HG02938 (cell line): ENCODE measurements around the gene CWF19L2.
"Not testable (repeated sequence)": the region's sequence is repeated elsewhere in the genome, so short reads cannot be mapped to it uniquely, and the experiment has no call there.

Source experiments
- ATAC-seq: cut with Tn5 transposase; IDR thresholded peaks from one replicate; pipeline ENCODE4 v1.9.1; 2021; ENCODE audit warnings: mild to moderate bottlenecking, moderate library complexity; ENCODE audit not compliant: unreplicated experiment

Gene CWF19L2

DNA sequence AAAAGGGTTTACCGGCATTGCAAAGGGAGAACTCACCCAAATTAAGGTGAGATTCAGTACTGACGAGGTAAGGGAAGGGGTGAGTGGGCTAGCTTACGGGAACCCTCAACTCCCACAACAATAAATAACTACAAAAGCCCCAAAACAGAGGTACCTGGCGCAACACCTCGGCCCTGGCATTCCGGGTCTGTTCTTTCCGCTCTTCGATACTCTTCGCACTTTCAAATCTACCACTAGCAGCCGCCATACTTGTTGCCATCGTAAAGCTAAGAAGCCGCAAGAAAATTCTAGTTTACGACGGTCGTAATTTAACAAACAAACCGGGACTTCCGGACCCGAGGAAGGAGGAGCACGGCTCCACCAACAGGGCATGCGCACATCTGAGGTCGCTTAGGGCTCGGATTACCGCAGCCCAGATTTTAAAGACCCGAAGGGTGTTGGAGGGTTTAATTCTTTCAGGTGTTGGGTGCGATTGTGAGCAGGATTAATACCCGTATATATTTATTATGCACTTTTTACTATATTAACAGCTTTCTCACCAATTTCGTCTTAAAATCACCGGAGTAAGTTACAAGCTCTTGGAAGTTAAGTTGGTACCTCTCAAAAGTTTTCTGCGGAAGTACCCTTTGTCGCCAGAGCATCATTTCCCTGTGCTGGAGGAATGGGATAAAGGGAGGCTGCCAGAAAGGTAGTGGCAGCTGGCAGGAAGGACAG is at the start of gene CWF19L2:
Gene CWF19L2, minus strand, starts transcription at position 268 of the 714 bp plus-strand sequence. Its CDS starts 9 bp downstream, at position 259.
- peak; percentile 97 for ATAC-seq

DNA sequence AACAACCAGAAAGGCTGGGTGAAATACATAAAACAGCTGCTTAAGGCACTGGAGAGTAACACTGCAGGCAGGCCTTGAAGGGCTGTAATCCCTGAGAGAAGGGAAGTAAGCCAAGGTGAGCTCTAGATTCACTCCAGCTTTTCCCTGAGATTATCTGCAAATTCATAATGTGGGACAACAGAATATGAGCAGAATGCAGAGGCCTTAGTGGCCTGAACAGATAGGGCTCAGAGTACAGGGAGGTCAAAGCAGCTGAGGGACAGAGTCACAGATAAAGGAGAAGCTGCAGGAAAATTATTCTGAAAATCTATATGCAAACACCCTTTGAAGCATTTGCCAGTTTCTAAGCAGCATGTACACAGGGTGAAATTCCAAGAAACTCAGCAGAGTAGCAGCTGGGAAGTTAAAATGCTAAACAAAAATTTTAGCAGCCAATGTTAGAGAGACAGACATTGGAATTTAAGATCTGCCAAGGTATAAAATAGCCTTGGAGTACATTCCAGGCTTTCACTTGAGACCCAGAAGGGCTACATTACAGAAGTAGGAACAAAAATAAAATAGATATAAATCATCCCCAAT is 48.1 kb upstream of the CWF19L2 start:
- ATAC-seq = no peak

DNA sequence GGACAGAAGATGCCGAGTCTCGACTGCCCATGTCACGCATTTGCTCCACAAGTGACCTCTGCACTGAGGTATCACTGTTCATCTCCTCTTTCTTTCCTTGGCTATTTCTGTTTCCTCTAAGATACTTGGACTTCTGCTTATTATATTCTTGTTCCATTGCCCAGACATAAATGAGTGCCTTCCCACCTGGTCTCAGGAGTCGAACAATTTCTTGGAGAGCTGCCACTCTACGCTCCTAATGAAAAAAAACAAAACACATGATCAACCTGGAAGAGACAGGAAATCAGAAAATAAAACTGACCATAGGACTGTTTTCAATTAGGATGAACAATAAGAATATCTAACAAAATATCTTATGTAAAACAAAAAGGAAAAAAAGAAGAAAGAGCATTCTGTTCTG is 47.4 kb upstream of the CWF19L2 start:
- no peak for ATAC-seq

DNA sequence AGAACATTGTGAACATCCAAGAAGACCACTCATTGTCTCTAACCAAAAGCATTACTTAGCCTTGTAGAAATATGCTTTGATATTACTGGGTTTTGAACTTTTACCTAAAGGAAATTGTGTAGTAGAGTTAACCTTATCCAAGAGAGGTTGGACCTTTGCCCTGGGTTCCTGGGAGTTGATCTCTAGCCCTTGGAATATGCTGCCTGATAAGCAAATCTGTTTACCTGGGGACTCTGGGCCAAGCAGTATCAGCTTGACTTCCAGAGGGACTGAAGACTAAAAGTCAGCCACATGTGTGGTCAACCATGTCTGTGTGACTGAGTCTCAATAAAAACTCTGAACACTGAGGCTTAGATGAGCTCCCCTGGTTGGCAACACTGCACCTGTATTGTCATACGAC is 44.1 kb upstream of the CWF19L2 start:
- ATAC-seq = no peak

DNA sequence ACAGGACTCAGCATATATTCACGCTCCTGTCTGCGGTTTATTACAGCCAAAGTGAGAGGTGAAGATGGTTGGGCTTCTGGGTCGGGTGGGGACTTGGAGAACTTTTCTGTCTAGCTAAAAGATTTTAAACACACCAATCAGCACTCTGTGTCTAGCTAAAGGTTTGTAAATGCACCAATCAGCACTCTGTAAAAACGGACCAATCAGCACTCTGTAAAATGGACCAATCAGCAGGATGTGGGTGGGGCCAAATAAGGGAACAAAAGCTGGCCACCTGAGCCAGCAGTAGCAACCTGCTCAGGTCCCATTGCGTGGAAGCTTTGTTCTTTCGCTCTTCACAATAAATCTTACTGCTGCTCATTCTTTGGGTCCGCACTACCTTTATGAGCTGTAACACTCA is 39.7 kb upstream of the CWF19L2 start:
- ATAC-seq = not testable (repeated sequence)

DNA sequence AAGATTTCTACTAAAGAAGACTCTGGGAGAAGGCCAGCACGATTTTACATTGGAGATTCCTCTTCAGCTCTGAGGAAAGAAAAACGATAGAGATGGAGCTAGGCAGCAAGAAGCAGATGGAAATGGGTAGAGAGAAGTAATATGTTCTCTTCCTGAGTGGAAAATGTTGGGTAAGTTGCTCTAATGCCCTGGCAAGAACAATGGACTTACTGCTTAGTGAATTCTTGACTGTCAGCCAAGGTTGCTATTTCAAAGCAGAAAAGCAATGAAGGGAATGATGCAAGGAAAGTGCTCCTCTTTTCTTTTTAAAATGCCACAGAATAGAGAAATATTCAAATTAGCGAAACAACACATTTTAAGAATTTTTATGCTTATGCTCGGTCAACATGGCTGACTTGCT is 38.4 kb upstream of the CWF19L2 start:
- no peak for ATAC-seq

DNA sequence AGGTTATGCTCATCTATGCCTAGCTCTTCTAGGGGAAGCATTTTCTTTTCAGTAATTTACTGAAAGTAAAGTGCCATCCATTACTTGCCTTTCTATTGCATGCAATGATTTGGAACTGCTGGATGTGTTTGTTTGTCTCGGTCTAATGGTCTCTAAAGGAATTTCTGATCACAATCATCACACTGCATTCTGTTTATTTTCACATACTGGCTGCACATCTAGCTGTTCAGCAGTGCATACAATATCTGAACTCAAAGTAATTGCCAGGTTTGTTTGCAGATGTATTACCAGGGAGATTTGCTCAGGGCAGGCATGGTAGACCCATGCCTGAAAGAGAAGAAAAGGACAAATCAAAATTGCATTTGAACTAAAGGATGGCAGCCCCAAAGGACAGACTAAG is 36.4 kb upstream of the CWF19L2 start:
- ATAC-seq = no peak

DNA sequence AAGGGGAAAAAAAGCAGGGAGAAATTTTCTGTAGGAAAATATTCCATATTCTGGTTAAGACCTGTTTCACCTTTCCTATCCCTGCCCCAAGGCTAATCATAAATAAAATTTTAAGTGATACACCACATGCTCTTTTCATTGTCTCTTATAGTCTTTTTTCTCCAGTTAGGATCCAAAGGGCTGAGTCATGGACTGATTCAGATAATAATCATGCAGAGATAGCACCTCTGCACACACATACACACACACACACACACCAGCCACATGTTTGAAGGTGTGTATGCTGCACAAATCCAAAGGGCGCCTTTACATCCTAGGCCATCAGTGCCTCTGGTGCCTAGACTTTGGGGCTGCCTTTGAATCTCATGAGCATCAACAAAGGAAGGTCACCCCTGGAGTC is 35.5 kb upstream of the CWF19L2 start:
- no peak for ATAC-seq

DNA sequence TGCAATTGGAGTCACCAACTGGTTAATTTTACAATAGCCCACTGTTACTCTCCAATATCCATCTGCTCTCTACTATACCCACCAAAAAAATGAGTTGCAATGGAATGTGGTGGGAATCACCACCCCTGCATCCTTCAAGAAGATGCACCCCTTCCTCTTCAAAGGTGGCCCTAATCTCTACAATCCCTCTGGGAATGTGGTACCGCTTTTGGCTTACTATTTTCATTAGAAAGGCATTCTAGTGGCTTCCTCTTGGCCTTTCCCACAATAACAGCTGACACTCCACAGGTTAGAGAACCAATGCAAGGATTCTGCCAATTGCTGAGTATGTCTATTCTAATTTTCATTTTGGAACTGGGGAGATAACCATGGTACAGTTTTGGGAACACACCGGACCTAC is 33.2 kb upstream of the CWF19L2 start:
- no peak for ATAC-seq

DNA sequence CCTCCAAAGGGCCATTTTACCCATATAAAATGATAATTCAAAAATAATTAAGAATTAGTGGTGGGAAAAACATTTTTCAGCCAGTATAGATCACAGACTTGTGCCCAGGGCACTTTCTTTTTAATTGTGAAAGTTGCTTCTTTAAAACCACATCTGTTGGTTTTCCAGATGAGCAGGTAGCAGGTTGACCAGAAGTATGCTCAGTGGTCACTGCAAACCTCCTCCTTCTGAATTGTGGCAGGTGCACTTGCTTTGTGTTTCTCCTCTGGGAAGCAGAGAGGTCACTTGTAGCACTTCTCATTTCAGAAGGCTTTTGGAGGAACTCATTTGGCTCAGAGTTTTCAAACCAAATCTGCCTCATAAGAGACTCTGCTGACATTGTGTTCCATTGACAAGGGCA is 24.6 kb upstream of the CWF19L2 start:
- no peak for ATAC-seq

DNA sequence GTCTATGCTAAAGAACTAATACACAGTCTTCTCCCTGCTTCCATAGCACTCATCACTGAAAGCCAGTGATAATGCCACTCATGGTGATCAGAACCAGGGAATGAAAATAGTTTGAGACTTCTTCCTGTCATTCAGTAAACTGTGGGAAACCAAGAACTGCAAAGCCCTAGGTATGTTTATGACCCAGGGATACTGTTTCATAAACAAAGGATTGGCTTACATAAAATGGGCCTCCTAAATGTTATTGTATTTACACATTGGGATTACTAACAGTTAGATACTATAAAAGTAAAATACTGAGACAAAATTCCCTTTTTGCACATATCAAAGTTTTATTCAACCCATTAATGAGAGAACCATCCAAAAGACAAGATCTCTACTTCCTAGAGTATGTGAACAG is 21.3 kb upstream of the CWF19L2 start:
- no peak for ATAC-seq

DNA sequence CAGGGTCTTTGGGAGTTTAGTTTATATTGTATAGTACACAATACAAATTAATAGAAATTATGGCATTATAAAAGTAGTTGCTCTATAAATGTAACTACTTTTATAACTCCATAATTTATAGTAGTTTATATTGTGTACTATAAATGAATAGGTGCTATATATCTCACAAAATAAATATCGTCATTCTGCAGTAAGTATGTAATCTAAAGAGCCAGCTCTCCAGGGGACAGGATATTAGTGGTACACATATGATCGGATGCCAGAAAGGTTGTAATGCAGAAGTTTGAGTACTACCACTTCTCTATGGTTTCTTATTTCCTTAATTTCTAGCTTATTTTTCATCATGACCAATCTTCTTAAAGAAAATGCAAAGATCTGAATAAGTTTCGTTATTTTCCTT is 20.2 kb upstream of the CWF19L2 start:
- ATAC-seq = no peak

DNA sequence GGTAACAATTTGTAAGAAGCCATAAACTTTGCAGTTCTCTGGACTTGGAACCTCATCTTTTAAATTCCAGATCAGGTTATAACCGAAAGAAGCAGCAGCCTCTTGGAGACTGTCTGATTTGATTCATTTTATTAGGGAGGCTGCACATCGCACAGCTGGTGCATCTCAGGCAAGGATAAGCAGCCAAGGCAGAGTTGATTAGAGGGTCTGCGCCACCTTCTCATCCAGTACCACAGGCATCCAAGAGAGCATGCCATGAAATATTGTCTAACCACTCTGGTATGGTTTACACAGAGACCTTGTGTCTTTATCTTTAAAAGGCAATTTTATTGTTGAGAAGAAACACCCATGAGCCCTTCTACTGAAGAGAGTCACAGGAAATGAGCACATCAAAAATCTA is 16.2 kb upstream of the CWF19L2 start:
- ATAC-seq = no peak

DNA sequence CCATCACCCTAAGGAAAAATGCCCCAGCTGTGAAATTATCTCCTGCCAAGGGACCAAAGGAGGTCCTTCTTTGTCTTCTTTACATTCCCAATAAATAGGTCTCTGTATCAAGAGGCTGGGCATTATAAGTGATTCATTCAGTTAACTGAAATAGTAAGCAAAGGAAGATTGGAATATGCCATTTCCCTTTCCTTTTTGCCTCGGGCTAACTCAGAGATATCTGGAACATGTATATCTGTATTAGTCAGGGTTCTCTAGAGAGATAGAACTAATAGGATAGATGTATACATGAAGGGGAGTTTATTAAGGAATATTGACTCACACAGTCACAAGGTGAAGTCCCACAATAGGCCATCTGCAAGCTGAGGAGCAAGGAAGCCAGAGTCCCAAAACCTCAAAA is 15.3 kb upstream of the CWF19L2 start:
- no peak for ATAC-seq

DNA sequence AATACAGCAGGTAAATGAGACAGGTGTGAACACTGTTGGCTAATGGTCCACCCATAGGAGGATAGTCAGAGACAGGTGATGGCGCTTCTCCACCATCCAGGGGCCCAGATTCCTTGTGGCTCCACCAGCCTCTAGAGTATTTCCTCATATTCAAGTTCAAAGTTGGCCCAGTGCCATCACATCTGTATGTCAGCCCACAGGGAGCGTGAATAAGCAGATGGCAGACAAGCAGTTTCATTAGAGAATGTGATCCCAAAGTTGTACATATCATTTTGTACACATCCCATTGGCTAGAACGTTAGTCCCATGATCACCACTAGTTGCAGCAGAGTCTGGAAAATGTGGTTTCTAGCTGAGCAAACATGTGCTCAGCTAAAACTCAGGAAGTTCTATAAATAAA is 11.0 kb upstream of the CWF19L2 start:
- no peak for ATAC-seq

DNA sequence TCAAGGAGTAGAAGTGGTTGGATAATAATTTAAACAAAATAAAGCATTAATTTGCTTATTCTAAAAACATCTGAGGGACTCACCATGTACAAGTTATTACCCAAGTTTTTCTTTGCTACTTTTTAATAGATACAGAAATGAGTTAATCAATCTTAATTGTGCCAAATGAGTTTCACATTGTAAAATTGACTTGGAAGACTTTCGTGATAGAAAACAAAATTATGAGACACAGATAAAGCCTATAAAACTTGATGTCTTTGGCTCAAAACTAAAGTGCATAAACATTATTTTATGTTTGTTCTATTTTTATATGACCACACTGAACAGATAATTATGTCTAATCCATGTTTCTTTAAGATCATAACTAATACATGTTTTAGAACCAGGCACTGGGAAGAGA is 10.1 kb upstream of the CWF19L2 start:
- ATAC-seq = no peak

DNA sequence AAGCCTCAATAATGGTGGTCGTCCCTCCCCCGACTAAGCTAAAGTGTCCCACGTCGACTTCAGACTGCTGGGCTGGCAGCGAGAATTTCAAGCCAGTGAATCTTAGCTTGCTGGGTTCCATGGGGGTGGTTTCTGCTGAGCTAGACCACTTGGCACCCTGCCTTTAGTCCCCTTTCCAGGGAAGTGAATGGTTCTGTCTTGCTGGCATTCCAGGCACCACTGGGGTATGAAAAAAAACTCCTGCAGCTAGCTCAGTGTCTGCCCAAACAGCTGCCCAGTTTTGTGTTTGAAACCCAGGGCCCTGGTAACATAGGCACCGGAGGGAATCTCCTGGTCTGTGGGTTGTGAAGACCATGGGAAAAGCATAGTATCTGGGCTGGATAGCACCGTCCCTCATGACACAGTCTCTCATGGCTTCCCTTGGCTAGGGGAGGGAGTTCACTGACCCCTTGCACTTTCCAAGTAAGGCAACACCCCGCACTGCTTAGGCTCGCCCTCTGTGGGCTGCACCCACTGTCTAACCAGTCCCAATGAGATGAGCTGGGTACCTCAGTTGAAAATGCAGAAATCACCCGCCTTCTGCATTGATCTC is 8.7 kb upstream of the CWF19L2 start:
- not testable (repeated sequence) for ATAC-seq

DNA sequence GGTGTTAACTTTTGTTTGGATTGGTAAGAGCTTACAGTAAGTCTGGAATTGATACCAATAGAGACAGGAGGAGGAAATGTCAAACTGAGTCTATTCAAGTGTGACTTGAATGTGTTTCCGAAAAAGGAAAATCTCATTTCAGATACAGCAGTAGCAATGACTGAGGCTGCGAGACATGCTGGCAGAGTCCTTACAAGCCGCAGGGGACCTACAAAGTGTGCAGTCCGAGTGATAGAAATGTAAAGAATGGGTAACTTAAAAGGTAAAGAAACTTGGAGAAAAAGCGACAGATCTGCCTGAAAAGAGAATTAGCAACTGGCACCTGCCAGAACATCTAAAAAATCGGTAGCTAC is 444 bp downstream of the CWF19L2 start:
- ATAC-seq = peak; percentile 46

DNA sequence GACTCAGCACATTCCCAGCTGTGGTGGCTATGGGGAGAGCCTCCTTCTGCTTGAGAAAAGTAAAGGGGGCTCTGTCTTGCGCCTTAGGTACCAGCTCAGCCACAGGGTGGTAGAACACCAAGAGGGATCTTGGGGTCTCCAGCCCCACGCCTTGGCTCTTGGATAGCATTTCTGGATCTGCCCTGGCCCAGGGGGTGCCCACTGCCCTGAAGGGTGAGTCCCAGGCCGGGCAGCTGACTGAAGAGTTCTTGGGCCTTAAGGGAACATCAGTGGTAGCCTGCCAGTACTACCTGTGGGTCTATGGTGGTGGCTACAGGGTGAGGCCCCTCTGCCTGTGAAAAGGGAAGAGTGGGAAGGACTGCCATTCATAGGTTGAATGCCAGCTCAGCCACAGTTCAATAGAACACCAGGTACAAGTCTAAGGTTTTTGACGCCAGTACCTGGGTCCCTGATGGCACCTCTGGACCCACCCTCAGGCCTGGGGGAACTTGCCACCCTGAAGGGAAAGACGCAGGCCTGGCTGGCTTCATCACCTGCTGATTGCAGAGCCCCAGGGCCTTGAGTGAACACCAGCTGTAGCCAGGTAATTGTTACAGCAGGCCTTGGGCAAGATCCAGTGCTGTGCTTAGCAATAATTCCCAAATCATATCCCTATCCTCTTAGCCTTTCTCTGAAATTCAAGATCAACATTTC is 3.9 kb downstream of the CWF19L2 start:
- no peak for ATAC-seq

DNA sequence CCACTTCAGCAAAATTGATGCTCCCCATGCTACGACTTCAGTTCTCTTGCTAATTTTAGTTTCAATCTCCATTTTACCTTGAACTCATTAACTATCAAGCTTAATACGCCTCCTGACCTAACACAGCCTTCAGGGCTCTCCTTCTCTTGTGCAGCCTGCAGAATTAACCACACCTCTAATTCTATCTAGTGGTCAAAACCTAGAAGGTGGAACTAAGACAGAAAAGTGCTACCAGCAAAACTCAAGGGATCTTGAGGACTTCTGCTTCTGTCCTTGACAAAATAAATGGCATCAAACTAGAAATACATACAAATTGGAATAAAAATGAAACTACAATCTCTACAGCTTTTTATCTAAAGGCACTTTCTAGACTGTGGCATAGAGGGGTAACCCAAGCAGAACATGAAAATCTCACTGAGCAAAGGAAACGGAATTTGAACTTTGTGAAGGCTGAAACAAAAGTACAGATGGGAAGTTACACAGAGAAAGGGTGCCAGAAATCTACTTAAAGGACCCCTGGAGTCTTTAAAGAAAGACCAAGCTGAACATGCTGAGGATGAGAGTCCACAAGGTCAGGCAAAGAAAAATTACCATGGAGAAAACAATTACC is 10.7 kb downstream of the CWF19L2 start:
- ATAC-seq = peak; percentile 65

DNA sequence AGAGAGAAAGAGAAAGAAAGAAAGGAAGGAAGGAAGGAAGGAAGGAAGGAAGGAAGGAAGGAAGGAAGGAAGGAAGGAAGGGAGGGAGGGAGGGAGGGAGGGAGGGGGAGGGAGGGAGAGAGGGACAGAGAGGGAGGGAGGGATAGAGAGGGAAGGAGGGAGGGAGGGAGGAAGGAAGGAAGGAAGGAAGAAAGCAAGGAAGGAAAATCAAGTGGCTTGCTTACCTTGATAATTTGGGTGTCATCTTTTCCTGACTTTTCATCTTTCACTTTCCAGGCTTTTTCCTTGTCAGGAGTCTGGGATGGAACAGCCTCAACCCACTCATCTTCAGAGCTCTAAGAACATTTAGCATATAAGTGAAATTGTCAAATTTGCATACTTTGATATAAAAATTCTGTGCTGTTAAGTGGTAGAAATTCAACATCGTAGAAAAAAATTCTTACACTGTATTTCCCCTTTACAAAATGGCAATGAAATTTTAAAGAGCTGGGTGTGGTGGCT is 14.9 kb downstream of the CWF19L2 start:
- ATAC-seq = no peak
